Stimulated activated CD8-positive, alpha-beta memory T cell treated with anti-CD3 and anti-CD28 coated beads, Interleukin-4, amount 100 ng/mL, for 4 hours (primary cell): ENCODE results near the gene TEX264.
"Not testable (repeated sequence)": the region's sequence is repeated elsewhere in the genome, so short reads cannot be mapped to it uniquely, and the experiment has no call there.

Source experiments
- DNase-seq, 2 donors: peaks; one replicate each; pipeline ENCODE4 v3.0.0-alpha.2; 2020; ENCODE audit warnings: low read depth in 2 of 2, low spot score in 1 of 2

The TEX264 gene

DNA sequence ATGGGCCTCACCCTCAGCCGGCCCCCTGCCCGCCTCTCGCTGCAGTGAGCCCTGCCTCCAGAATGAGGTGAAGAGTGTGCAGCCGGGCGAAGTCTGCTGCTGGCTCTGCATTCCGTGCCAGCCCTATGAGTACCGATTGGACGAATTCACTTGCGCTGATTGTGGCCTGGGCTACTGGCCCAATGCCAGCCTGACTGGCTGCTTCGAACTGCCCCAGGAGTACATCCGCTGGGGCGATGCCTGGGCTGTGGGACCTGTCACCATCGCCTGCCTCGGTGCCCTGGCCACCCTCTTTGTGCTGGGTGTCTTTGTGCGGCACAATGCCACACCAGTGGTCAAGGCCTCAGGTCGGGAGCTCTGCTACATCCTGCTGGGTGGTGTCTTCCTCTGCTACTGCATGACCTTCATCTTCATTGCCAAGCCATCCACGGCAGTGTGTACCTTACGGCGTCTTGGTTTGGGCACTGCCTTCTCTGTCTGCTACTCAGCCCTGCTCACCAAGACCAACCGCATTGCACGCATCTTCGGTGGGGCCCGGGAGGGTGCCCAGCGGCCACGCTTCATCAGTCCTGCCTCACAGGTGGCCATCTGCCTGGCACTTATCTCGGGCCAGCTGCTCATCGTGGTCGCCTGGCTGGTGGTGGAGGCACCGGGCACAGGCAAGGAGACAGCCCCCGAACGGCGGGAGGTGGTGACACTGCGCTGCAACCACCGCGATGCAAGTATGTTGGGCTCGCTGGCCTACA is 44.4 kb downstream of the TEX264 start:
- no peak for DNase-seq

DNA sequence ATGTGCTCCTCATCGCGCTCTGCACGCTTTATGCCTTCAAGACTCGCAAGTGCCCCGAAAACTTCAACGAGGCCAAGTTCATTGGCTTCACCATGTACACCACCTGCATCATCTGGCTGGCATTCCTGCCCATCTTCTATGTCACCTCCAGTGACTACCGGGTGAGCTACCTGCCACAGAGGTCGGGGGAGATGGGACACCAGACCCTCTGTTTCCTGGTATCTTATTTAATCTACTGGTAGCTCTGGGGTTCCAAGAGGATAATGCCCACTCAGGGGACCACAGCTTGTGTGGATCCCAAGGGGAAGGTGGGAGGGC is 44.9 kb downstream of the TEX264 start:
- DNase-seq: no peak

DNA sequence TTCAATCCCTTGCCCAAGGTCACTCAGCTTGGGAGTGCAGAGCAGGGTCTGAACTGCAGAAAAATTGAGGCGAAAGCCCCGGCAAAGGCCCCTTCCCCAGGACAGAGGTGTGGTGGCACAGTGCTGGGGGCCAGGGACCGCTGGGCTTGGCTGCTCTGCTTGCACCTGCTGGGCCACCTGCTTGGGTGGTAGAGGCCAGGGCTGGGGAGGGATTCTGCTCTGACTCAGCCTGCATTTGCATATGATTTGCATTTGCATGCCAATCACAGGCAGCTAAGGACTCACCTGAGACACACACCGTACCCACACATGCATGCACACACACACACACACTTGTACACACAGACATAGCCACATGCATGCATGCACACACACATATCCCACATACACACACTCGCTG is 45.8 kb downstream of the TEX264 start:
- no peak for DNase-seq

- DNase-seq: no peak
These were observed 46.4 kb downstream of the TEX264 start for GRCh38 chr3:51717446-51717845.

GRCh38 chr3:51717947-51718346 is 46.9 kb downstream of the TEX264 start:
- no peak for DNase-seq

DNA sequence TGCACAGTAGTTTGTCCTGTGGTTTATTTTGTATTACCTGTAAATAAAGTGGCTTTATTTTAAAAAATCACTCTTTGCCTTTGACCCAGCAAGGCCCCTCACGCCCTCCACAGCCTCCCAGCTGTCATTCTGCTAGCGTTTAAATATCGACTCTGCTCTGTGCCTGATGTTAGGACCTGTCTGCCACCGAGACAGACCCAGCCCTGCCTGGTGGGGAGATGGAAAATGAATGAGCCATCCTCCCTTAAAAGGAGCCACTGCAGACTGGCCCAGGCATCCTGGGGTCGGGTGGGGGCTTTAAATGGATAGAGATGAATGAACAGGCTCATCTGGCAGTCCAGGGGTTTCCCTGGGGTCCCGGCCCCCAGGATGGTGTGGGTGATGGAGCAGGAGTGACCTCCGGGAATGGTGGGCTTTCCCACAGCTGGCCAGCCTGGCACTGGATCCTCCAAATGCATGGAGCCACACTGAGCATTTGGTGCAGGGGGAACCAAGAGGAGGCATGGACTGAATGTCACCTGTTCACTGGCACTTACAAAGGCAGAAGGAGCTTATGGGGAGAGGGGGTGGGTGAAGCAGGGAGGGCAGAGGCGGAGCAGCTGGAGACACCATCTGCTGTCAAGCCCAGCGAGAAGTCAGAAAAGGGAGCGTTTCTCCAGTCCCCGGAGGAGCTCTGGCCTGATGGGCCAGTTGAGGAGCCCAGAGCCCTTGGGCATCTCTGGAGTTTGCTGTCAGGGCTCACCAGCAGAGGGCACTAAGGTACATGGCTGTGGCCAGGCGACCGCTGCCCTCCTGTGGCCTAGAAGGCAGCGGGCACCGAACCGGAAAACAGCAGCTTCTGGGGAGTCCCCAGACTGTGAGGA is 47.7 kb downstream of the TEX264 start:
- no peak for DNase-seq

DNA sequence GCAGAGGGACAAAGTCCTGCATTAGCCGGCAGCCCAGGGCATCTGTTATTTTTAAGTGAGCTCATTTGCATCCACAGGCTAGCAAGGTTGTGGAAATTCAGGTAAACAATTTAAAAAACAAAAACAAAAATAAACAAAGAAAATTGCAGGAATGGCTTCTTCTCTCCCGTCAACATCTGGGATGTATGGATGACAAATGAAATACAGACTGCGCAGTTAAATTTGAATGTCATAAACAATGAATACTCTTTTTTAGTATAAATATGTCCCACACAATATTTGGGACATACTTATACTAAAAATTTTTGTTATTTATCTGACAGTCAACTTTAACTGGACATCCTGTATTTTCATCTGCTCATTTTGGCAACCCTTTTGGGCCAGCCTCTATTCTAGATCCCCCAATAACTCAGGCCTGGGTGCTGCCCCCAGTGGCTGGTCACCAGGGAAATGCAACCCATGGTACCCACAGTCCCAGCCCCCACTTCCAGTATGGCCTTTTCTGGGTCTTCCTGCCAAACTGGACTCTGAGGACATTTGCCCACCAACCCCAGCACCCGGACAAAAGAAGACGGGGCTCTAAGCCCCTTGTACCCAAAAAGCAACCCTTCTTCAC is 48.5 kb downstream of the TEX264 start:
- no peak for DNase-seq

GRCh38 chr3:51720292-51721061 is 49.4 kb downstream of the TEX264 start:
- no peak for DNase-seq

DNA sequence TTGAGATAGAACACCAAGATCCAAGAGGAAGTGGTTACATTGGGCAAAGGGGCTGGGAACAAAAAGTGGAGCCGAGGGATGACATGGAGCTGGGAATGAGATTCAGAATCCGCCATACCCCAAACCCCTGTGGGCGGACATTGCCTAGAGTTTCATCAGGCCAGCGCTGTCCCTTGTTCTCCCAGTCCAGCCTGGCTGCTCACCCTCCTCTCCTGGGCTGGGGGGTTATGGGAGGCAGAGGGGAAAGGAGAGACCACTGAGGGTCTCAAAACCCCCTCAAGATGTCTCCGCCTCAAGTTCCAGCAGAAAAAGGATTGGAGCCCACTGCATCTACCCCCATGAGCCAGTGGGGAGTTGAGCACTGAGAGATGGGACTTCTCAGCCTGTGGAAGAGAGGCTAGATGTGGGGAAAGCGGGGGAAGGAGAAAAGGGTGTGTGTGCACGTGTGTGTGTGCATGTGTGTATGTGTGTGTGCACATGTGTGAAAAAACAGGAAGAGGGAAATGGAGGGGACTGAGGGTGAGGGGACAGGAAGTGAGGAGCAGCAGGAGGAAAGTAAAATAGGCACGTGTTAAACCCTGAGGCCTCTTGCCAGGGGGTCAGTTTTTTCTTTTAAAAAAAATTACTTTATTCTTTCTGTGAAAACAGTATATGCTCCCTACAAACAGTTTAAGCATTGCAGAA is 50.2 kb downstream of the TEX264 start:
- no peak for DNase-seq

DNA sequence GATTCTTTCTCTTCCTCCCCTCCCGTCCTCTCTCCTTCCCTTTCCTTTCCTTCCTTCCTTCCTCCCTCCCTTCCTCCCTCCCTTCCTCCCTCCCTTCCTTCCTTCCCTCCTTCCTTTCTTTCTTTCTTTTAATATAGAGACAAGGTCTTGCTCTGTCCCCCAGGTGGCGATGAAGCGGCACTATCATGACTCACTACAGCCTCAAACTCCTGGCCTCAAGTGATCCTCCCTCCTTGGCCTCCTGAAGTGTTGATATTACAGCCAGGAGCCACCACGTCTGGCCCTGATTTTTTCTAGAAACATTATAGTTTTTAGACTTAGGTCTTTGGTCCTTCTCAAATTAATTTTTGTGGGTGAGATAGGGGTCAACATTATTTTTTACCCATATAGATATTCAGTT is 51.3 kb downstream of the TEX264 start:
- DNase-seq: no peak

GRCh38 chr3:51727500-51727899 is 56.4 kb downstream of the TEX264 start:
- no peak for DNase-seq

- no peak for DNase-seq
These were observed 58.1 kb downstream of the TEX264 start for GRCh38 chr3:51729042-51729633.

DNA sequence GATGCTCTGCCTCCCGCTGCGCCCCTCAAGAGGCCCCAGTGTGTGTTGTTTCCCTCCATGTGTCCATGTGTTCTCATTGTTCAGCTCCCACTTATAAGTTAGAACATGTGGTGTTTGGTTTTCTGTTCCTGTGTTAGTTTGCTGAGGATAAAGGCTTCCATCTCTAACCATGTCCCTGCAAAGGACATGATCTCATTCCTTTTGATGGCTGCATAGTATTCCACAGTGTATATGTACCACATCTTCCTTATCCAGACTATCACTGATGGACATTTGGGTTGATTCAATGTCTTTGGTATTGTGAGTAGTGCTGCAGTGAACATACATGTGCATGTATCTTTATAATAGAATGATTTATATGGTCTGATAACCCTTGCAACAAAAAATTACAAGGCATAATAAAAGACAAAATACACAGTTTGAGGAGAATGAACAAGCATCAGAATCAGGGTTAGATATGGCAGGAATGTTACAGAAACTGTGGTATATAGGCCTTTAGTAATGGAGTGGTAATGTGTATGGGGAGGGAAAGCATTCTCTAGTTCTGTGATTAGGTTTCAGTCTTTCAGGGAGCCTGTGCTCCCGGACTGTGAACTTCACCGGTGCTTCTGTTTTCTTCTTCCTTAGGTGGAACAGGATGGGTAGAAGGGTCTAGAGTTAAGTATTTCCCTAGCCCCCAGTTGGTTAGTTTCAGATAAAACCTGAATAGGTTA is 63.0 kb downstream of the TEX264 start:
- DNase-seq: no peak

DNA sequence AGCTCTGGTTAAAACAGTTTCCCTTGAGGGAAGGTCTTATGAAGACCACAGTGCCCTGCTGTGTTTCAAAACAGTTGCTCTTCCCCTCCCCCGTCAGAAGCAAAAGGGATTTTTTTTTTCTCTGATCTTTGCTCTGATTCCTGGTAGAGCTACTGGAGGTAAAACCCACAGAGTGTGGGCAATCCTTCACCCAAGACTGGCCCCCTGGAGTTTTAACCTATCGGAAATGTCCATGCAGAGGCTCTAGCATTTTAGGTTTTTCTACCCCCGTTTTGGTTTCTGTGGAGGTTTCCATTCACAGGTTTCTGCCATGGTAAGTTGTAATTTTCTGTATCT is 63.5 kb downstream of the TEX264 start:
- no peak for DNase-seq

- DNase-seq: no peak
These were observed 64.0 kb downstream of the TEX264 start for GRCh38 chr3:51735039-51735438.

DNA sequence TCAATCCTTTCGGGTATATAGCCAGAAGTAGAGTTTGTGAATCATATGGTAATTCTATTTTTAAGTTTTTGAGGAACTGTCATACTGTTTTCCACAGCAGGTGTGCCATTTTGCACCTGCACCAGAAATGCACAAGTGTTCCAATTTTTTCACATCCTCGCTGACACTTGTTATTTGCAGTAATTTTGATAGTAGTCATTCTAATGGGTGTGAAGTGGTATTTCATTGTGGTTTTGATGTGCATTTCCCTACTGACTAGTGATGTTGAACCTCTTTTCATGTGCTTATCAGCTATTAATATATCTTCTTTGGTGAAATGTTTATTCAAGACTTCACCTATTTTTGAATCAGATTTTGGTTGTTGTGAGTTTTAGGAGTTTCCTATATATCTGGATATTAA is 64.9 kb downstream of the TEX264 start:
- no peak for DNase-seq

DNA sequence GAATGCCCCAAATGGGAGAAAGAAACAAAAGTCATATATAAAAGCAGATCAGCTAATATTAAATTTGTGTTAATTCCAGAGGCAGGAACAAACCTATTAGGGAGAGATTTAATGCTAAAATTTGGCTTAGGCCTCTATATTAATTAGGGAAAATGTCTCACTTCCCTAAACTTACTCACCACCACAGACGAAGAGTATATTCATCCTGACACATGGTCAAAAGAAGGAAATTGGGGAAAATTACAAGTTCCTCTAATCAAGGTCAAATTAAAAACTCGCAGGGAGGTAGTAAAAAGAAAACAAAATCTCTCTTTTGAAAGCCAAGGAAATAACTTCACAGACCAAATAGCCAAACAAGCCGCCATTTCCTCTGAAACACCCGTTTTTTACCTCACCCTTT is 68.1 kb downstream of the TEX264 start:
- DNase-seq: no peak

DNA sequence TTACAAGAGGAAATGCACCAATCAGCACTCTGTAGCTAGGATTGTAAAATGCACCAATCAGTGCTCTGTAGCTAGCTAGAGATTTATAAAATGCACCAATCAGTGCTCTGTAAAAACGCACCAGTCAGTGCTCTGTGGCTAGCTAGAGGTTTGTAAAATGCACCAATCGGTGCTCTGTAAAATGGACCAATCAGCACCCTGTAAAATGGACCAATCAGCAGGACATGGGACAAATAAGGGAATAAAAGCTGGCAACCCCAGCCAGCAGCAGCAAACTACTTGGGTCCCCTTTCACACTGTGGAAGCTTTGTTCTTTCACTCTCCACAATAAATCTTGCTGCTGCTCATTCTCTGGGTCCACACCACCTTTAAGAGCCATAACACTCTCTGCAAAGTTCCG is 71.3 kb downstream of the TEX264 start:
- DNase-seq: not testable (repeated sequence)

DNA sequence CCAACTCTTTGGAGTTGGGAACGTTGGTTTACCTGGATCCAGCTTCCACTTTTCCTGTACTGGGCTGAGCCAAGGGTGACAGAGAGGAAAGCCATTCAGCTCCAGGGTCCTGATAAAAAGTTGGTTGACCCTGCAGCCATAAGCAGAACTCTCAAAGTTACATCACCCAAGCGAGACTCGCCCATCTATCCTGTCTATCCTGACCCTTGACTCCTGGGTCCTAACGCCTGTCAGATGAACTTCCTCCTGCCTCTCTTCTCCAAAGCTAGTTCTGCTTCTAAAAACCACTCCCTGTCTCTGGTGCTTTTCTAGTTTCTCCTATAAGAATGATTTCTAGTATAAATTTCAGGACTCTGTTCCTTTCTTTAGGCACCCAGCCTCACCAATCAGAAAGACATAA is 71.9 kb downstream of the TEX264 start:
- not testable (repeated sequence) for DNase-seq

- DNase-seq: no peak
These were observed 76.8 kb downstream of the TEX264 start for GRCh38 chr3:51747840-51748239.
